GM21423 (cell line): ENCODE data around the gene RGS10.
"Not testable (repeated sequence)": the region's sequence is repeated elsewhere in the genome, so short reads cannot be mapped to it uniquely, and the experiment has no call there.

ENCODE experiments used
- ATAC-seq: cut with Tn5 transposase; IDR thresholded peaks from one replicate; pipeline ENCODE4 v1.9.1; 2021; ENCODE audit warnings: mild to moderate bottlenecking, moderate library complexity; ENCODE audit not compliant: unreplicated experiment

RGS10 gene

GRCh38 chr10:119539359-119539825, 3.1 kb downstream of the RGS10 start:
- no peak for ATAC-seq

GRCh38 chr10:119538632-119539358, 3.7 kb downstream of the RGS10 start:
- no peak for ATAC-seq

GRCh38 chr10:119537953-119538630, 4.4 kb downstream of the RGS10 start:
- no peak for ATAC-seq

GRCh38 chr10:119536508-119537025, 6.0 kb downstream of the RGS10 start:
- ATAC-seq, result no peak

GRCh38 chr10:119535837-119536507, 6.5 kb downstream of the RGS10 start:
- ATAC-seq, result no peak

GRCh38 chr10:119535305-119535704, 7.2 kb downstream of the RGS10 start:
- no peak for ATAC-seq

- ATAC-seq, result no peak
Observed at GRCh38 chr10:119533473-119533872, 9.0 kb downstream of the RGS10 start.

- not testable (repeated sequence) for ATAC-seq
Observed at GRCh38 chr10:119532791-119533190, 9.7 kb downstream of the RGS10 start.

GRCh38 chr10:119532251-119532650, 10.3 kb downstream of the RGS10 start:
- not testable (repeated sequence) for ATAC-seq

- ATAC-seq, result no peak
Observed at GRCh38 chr10:119531067-119531466, 11.5 kb downstream of the RGS10 start.

- ATAC-seq, result not testable (repeated sequence)
Observed at GRCh38 chr10:119528663-119529237, 13.8 kb downstream of the RGS10 start.

GRCh38 chr10:119526621-119527592, 15.6 kb downstream of the RGS10 start:
- no peak for ATAC-seq

GRCh38 chr10:119526149-119526548, 16.4 kb downstream of the RGS10 start:
- ATAC-seq, result no peak

GRCh38 chr10:119525116-119525515, 17.4 kb downstream of the RGS10 start:
- ATAC-seq, result no peak

GRCh38 chr10:119524720-119525070, 17.8 kb downstream of the RGS10 start:
- ATAC-seq, result no peak

- no peak for ATAC-seq
Observed at GRCh38 chr10:119523895-119524719, 18.4 kb downstream of the RGS10 start.

- no peak for ATAC-seq
Observed at GRCh38 chr10:119522747-119523426, 19.6 kb downstream of the RGS10 start.

GRCh38 chr10:119521443-119522204, 20.9 kb downstream of the RGS10 start:
- ATAC-seq, result no peak
